ENCODE results near the gene TK1. TPM values are rescaled to one million over a fixed set of nuclear protein-coding genes. Genes with fewer than 3 reads are reported as not detected.

TK1 gene
- total and polyA plus RNA-seq, 9 donors = 0.35 to 4.9 (median 1.4) TPM

DNA sequence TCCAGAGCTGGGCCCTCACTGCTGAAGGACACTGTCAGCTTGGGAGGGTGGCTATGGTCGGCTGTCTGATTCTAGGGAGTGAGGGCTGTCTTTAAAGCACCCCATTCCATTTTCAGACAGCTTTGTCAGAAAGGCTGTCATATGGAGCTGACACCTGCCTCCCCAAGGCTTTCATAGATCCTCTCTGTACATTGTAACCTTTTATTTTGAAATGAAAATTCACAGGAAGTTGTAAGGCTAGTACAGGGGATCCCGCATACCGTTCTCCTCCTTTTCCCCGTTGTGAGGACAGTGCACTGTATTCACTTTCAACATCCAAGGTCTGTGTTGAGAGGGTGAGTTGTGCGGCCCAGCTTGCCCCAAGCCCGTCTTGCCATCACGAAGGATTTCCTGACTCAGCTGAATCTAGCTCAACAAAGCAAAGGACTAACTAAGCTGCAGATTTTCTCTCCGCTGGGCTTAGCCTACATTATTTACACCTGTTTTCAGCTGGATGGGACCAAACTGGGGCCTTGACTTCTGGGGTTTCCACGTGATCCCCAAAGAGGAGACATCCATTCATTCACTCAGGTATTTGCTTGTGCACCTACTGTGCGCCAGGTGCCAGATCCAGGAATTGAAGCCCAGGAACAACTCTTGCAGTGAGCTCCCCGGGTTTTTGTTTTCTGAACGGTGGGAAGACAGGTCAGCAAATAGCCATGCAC lies 39.4 kb upstream of the TK1 start:
- Histone ChIP-seq H3K9me3 (no peaks in the 10 kb centered on the region), H3K36me3 (no peaks in the 10 kb centered on the region), H3K27ac (no peak overlapping the region), H3K4me1 (ENCODE audit: insufficient read depth) (no peaks in the 10 kb centered on the region), H3K4me3 (no peak overlapping the region), H3K27me3 (no peaks in the 10 kb centered on the region)
- intact Hi-C loops (cut with DNase I) = no loop called here
- no peak for DNase-seq
- TF ChIP-seq CTCF (IDR thresholded peaks at IDR 0.05) (no peak), EP300 (IDR thresholded peaks at IDR 0.05) (no peak), POLR2A (IDR thresholded peaks at IDR 0.05) (no peak)
- WGBS, 3 donors = 64 to 72% (median 66%) methylated on average over 12 of the region's 12 CpGs

DNA sequence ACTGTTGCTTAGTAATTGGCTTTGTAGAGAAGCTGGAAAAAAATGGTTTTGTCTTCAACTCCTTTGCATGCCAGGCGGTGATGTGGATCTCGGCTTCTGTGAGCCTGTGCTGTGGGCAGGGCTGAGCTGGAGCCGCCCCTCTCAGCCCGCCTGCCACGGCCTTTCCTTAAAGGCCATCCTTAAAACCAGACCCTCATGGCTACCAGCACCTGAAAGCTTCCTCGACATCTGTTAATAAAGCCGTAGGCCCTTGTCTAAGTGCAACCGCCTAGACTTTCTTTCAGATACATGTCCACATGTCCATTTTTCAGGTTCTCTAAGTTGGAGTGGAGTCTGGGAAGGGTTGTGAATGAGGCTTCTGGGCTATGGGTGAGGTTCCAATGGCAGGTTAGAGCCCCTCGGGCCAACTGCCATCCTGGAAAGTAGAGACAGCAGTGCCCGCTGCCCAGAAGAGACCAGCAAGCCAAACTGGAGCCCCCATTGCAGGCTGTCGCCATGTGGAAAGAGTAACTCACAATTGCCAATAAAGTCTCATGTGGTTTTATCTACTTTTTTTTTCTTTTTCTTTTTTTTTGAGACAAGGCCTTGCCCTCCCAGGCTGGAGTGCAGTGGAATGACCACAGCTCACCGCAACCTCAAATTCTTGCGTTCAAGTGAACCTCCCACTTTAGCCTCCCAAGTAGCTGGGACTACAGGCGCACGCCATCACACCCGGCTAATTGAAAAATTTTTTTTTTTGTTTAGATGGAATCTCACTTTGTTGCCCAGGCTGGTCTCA lies 38.4 kb upstream of the TK1 start:
- Histone ChIP-seq H3K36me3 (no peaks in the 10 kb centered on the region), H3K27me3 (no peaks in the 10 kb centered on the region), H3K27ac (no peak overlapping the region), H3K4me3 (no peak overlapping the region), H3K9me3 (no peaks in the 10 kb centered on the region), H3K4me1 (ENCODE audit: insufficient read depth) (no peaks in the 10 kb centered on the region)
- intact Hi-C loops (cut with DNase I) = no loop called here
- 88 to 93% (median 93%) methylated on average over 16 of the region's 16 CpGs for WGBS, 3 donors
- DNase-seq = no peak
- TF ChIP-seq POLR2A (IDR thresholded peaks at IDR 0.05) (no peak), EP300 (IDR thresholded peaks at IDR 0.05) (no peak), CTCF (IDR thresholded peaks at IDR 0.05) (no peak)

DNA sequence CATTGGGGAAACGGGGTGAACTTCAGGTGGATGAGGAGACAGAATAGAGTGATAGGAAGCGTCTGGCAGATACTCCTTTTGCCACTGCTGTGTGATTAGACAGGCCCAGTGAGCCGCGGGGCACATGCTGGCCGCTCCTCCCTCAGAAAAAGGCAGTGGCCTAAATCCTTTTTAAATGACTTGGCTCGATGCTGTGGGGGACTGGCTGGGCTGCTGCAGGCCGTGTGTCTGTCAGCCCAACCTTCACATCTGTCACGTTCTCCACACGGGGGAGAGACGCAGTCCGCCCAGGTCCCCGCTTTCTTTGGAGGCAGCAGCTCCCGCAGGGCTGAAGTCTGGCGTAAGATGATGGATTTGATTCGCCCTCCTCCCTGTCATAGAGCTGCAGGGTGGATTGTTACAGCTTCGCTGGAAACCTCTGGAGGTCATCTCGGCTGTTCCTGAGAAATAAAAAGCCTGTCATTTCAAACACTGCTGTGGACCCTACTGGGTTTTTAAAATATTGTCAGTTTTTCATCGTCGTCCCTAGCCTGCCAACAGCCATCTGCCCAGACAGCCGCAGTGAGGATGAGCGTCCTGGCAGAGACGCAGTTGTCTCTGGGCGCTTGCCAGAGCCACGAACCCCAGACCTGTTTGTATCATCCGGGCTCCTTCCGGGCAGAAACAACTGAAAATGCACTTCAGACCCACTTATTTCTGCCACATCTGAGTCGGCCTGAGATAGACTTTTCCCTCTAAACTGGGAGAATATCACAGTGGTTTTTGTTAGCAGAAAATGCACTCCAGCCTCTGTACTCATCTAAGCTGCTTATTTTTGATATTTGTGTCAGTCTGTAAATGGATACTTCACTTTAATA lies 37.6 kb upstream of the TK1 start:
- no peak for TF ChIP-seq POLR2A (IDR thresholded peaks at IDR 0.05)
- TF ChIP-seq EP300 (IDR thresholded peaks at IDR 0.05) = no peak
- TF ChIP-seq CTCF (IDR thresholded peaks at IDR 0.05) = no peak
- H3K36me3 ChIP-seq = no peaks in the 10 kb centered on the region
- WGBS, 3 donors = 62 to 79% (median 67%) methylated on average over 27 of the region's 27 CpGs
- no peaks in the 10 kb centered on the region for H3K9me3 ChIP-seq
- DNase-seq = no peak
- H3K27me3 ChIP-seq = no peaks in the 10 kb centered on the region
- H3K4me1 ChIP-seq (ENCODE audit: insufficient read depth) = no peaks in the 10 kb centered on the region
- no peak overlapping the region for H3K27ac ChIP-seq
- no peak overlapping the region for H3K4me3 ChIP-seq
- intact Hi-C loops (cut with DNase I) = no loop called here

DNA sequence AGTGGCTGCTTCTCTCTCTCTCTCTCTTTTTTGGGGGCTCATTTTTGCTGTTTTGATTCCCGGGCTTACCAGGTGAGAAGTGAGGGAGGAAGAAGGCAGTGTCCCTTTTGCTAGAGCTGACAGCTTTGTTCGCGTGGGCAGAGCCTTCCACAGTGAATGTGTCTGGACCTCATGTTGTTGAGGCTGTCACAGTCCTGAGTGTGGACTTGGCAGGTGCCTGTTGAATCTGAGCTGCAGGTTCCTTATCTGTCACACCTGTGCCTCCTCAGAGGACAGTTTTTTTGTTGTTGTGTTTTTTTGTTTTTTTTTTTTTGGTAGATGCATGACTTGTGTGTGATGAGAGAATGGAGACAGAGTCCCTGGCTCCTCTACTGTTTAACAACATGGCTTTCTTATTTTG lies 36.9 kb upstream of the TK1 start:
- H3K9me3 ChIP-seq = no peaks in the 10 kb centered on the region
- no peak for DNase-seq
- no peak overlapping the region for H3K27ac ChIP-seq
- no peak overlapping the region for H3K4me3 ChIP-seq
- TF ChIP-seq EP300 (IDR thresholded peaks at IDR 0.05) (no peak), CTCF (IDR thresholded peaks at IDR 0.05) (no peak)
- no peaks in the 10 kb centered on the region for H3K27me3 ChIP-seq
- no peaks in the 10 kb centered on the region for H3K4me1 ChIP-seq (ENCODE audit: insufficient read depth)
- WGBS, 3 donors = 91 to 93% (median 91%) methylated on average over 3 of the region's 3 CpGs
- H3K36me3 ChIP-seq = no peaks in the 10 kb centered on the region
- intact Hi-C loops (cut with DNase I) = no loop called here

Data from ovary (tissue), 9 donors.